Measurements from ENCODE around the gene CDH4.

The CDH4 gene

GRCh38 chr20:61801428-61801827, 549.4 kb downstream of the CDH4 start:
- Histone ChIP-seq H2BK15ac (replicated peaks; ENCODE audit: low read depth) (no peak overlapping the region), H3K27me3 (ENCODE audit: insufficient read depth, low read length, poor library complexity) (no peaks in the 10 kb centered on the region), H4K5ac (ENCODE audit: low read length) (no peak overlapping the region), H3K27ac (ENCODE audit: low read depth, low read length) (no peak overlapping the region), H3K4me1 (ENCODE audit: control insufficient read depth, low read depth, low read length) (peaks cover 2% of the 10 kb centered on the region), H3K9ac (ENCODE audit: low read length) (no peak overlapping the region), H3K18ac (ENCODE audit: low read length) (no peak overlapping the region), H4K8ac (ENCODE audit: low read depth, low read length) (no peak overlapping the region), H3K4ac (ENCODE audit: low read depth, low read length) (no peak overlapping the region), H3K79me1 (ENCODE audit: low read length) (no peaks in the 10 kb centered on the region), H3K4me2 (ENCODE audit: low read length) (no peak overlapping the region), H2BK120ac (ENCODE audit: low read depth, low read length) (no peak overlapping the region), H3K4me3 (ENCODE audit: low read length) (no peak overlapping the region), H3K36me3 (ENCODE audit: control insufficient read depth, insufficient read depth, low read length) (no peaks in the 10 kb centered on the region), H3K56ac (ENCODE audit: low read length) (no peak overlapping the region), H3K23ac (ENCODE audit: low read length) (no peak overlapping the region), H3K79me2 (ENCODE audit: control insufficient read depth, insufficient read depth, low read length) (no peaks in the 10 kb centered on the region), H2AK5ac (ENCODE audit: low read length) (no peak overlapping the region), H2BK5ac (ENCODE audit: low read length) (no peak overlapping the region)
- WGBS (ENCODE audit: extremely low coverage, insufficient coverage, low lambda C conversion rate), result no CpG with 5 or more reads among the region's 4 CpGs
- no peak for DNase-seq

DNA sequence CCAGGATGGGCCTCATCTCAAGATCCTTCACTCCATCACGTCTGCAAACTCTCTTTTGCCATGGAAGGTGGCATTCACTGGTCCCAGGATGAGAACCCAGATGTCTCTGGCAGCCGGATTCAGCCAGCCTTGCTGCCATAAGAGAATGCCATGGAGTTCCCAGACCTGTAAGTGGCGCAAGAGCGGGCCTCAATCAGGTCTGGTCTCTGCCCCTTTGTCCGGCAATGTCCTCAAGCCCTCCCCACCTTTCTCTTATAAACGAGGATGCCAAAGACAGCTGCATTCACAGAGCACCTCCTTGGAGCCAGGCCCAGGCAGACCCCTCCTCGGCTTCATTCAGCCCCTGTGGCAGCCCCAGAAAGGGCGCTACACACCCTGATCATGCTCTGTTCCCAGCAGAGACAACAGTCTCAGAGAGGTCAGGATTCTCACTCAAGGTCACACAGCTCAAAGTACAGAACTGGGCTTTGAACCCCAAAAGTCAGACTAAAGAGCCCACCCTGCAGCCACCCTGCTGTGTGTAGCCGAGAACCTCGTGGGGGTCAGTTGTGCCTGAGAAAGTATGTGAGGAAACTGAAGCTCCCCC, 549.9 kb downstream of the CDH4 start:
- Histone ChIP-seq H3K4me3 (ENCODE audit: low read length) (no peak overlapping the region), H2BK5ac (ENCODE audit: low read length) (no peak overlapping the region), H3K79me2 (ENCODE audit: control insufficient read depth, insufficient read depth, low read length) (no peaks in the 10 kb centered on the region), H3K4ac (ENCODE audit: low read depth, low read length) (no peak overlapping the region), H3K23ac (ENCODE audit: low read length) (no peak overlapping the region), H2BK120ac (ENCODE audit: low read depth, low read length) (no peak overlapping the region), H3K79me1 (ENCODE audit: low read length) (no peaks in the 10 kb centered on the region), H3K18ac (ENCODE audit: low read length) (no peak overlapping the region), H4K5ac (ENCODE audit: low read length) (no peak overlapping the region), H3K27me3 (ENCODE audit: insufficient read depth, low read length, poor library complexity) (no peaks in the 10 kb centered on the region), H3K4me1 (ENCODE audit: control insufficient read depth, low read depth, low read length) (peaks cover 2% of the 10 kb centered on the region), H3K27ac (ENCODE audit: low read depth, low read length) (no peak overlapping the region), H2BK15ac (replicated peaks; ENCODE audit: low read depth) (no peak overlapping the region), H3K36me3 (ENCODE audit: control insufficient read depth, insufficient read depth, low read length) (no peaks in the 10 kb centered on the region), H3K9ac (ENCODE audit: low read length) (no peak overlapping the region), H2AK5ac (ENCODE audit: low read length) (no peak overlapping the region), H3K4me2 (ENCODE audit: low read length) (no peak overlapping the region), H3K56ac (ENCODE audit: low read length) (no peak overlapping the region), H4K8ac (ENCODE audit: low read depth, low read length) (no peak overlapping the region)
- no peak for DNase-seq
- no CpG with 5 or more reads among the region's 10 CpGs for WGBS (ENCODE audit: extremely low coverage, insufficient coverage, low lambda C conversion rate)

- Histone ChIP-seq H3K23ac (ENCODE audit: low read length) (no peak overlapping the region), H4K5ac (ENCODE audit: low read length) (no peak overlapping the region), H3K79me2 (ENCODE audit: control insufficient read depth, insufficient read depth, low read length) (no peaks in the 10 kb centered on the region), H3K36me3 (ENCODE audit: control insufficient read depth, insufficient read depth, low read length) (no peaks in the 10 kb centered on the region), H2BK15ac (replicated peaks; ENCODE audit: low read depth) (no peak overlapping the region), H3K4me1 (ENCODE audit: control insufficient read depth, low read depth, low read length) (no peaks in the 10 kb centered on the region), H2AK5ac (ENCODE audit: low read length) (no peak overlapping the region), H3K4me3 (ENCODE audit: low read length) (no peak overlapping the region), H3K18ac (ENCODE audit: low read length) (no peak overlapping the region), H3K27me3 (ENCODE audit: insufficient read depth, low read length, poor library complexity) (no peaks in the 10 kb centered on the region), H3K27ac (ENCODE audit: low read depth, low read length) (no peak overlapping the region), H3K4me2 (ENCODE audit: low read length) (no peak overlapping the region), H3K4ac (ENCODE audit: low read depth, low read length) (no peak overlapping the region), H3K79me1 (ENCODE audit: low read length) (no peaks in the 10 kb centered on the region), H2BK120ac (ENCODE audit: low read depth, low read length) (no peak overlapping the region), H3K9ac (ENCODE audit: low read length) (no peak overlapping the region), H3K56ac (ENCODE audit: low read length) (no peak overlapping the region), H2BK5ac (ENCODE audit: low read length) (no peak overlapping the region), H4K8ac (ENCODE audit: low read depth, low read length) (no peak overlapping the region)
- WGBS (ENCODE audit: extremely low coverage, insufficient coverage, low lambda C conversion rate), result no CpG with 5 or more reads among the region's 36 CpGs
- no peak for DNase-seq
Measured at GRCh38 chr20:61802721-61803311, 550.8 kb downstream of the CDH4 start.

DNA sequence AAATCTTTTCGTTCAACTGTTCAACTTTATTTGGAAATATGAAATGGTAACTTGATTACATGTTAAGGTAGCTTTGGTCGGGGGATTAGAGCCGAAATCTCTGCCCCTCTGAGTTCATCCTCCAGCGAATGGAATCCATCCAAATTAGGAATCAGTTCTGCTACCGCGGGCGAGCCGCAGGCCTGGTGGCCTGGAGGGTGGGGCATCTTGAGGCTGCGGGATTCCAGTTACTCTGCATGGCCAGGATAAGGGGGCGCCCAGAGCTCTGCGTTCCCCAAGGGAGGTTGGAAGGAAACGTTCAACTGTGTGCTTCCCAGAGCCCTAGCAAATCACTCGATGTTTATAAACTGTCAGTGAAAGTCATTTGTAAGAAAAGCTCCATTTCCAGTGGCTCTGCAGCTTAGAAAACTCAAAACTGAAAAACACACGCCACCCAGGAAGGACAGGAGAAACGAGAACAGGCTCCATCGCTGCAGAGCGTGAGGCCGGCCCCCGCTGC, 551.4 kb downstream of the CDH4 start:
- no peak overlapping the region for H2BK15ac ChIP-seq (replicated peaks; ENCODE audit: low read depth)
- no peak for DNase-seq
- no peak overlapping the region for H4K8ac ChIP-seq (ENCODE audit: low read depth, low read length)
- no peak overlapping the region for H2BK5ac ChIP-seq (ENCODE audit: low read length)
- no peaks in the 10 kb centered on the region for H3K4me1 ChIP-seq (ENCODE audit: control insufficient read depth, low read depth, low read length)
- H3K4me3 ChIP-seq (ENCODE audit: low read length), result no peak overlapping the region
- no peaks in the 10 kb centered on the region for H3K79me1 ChIP-seq (ENCODE audit: low read length)
- no peak overlapping the region for H3K4ac ChIP-seq (ENCODE audit: low read depth, low read length)
- H3K27me3 ChIP-seq (ENCODE audit: insufficient read depth, low read length, poor library complexity), result no peaks in the 10 kb centered on the region
- H3K56ac ChIP-seq (ENCODE audit: low read length), result no peak overlapping the region
- H3K27ac ChIP-seq (ENCODE audit: low read depth, low read length), result no peak overlapping the region
- H2BK120ac ChIP-seq (ENCODE audit: low read depth, low read length), result no peak overlapping the region
- H4K5ac ChIP-seq (ENCODE audit: low read length), result no peak overlapping the region
- no peak overlapping the region for H3K18ac ChIP-seq (ENCODE audit: low read length)
- no peak overlapping the region for H3K4me2 ChIP-seq (ENCODE audit: low read length)
- no CpG with 5 or more reads among the region's 19 CpGs for WGBS (ENCODE audit: extremely low coverage, insufficient coverage, low lambda C conversion rate)
- H3K23ac ChIP-seq (ENCODE audit: low read length), result no peak overlapping the region
- H3K79me2 ChIP-seq (ENCODE audit: control insufficient read depth, insufficient read depth, low read length), result no peaks in the 10 kb centered on the region
- no peak overlapping the region for H2AK5ac ChIP-seq (ENCODE audit: low read length)
- H3K36me3 ChIP-seq (ENCODE audit: control insufficient read depth, insufficient read depth, low read length), result no peaks in the 10 kb centered on the region
- no peak overlapping the region for H3K9ac ChIP-seq (ENCODE audit: low read length)

DNA sequence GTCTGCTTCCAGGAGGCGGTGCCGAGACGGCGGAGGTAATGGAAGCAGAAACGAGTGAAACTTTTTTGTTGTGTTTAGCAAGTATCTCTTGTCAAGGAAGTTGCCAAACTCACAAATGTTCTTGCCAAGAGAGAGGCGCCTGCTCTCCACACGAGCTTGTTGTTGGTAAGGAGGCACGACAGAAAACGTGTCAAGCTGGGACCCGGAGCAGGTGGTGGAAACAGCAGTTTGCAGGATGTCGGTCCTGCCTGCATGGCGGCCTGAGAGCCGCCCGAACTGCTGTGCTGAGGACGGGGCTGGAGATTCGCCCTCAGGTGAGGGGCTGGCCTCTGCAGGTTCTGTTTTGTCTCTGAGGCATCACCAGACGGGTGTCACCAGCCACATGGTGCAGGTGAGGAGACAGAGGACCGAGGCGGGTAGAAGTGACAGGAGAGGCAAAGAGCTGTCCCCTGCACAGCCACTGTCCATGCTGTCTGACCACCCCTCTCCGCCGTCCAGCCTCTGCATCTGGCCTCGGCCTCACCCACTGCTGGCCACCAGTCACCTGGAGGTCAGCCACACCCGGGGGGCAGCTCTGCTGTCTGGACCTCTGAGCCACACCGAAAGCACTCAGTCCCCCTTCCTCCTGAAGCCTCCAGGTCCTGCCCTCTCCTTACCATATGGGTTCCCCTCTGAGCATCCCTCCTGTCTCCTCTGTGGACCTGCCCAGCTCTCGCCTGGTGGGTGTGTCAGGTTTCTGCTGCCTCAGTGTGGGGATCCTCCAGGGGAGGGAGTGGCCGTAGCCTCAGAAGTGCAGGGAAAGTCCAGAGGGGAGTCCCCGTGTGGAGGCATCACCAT, 552.1 kb downstream of the CDH4 start:
- DNase-seq, result peak; percentile 11
- no CpG with 5 or more reads among the region's 27 CpGs for WGBS (ENCODE audit: extremely low coverage, insufficient coverage, low lambda C conversion rate)
- no peak overlapping the region for H3K18ac ChIP-seq (ENCODE audit: low read length)

More for the DNA sequence above, 552.1 kb downstream of the CDH4 start:
- Histone ChIP-seq H4K8ac (ENCODE audit: low read depth, low read length) (no peak overlapping the region), H3K9ac (ENCODE audit: low read length) (no peak overlapping the region), H3K27ac (ENCODE audit: low read depth, low read length) (no peak overlapping the region), H2BK5ac (ENCODE audit: low read length) (no peak overlapping the region), H2BK15ac (replicated peaks; ENCODE audit: low read depth) (no peak overlapping the region), H3K4me3 (ENCODE audit: low read length) (no peak overlapping the region), H3K36me3 (ENCODE audit: control insufficient read depth, insufficient read depth, low read length) (no peaks in the 10 kb centered on the region), H4K5ac (ENCODE audit: low read length) (no peak overlapping the region), H3K4me2 (ENCODE audit: low read length) (no peak overlapping the region), H2BK120ac (ENCODE audit: low read depth, low read length) (no peak overlapping the region), H3K23ac (ENCODE audit: low read length) (no peak overlapping the region), H3K56ac (ENCODE audit: low read length) (no peak overlapping the region), H3K79me1 (ENCODE audit: low read length) (no peaks in the 10 kb centered on the region), H3K4ac (ENCODE audit: low read depth, low read length) (no peak overlapping the region), H2AK5ac (ENCODE audit: low read length) (no peak overlapping the region), H3K27me3 (ENCODE audit: insufficient read depth, low read length, poor library complexity) (no peaks in the 10 kb centered on the region), H3K79me2 (ENCODE audit: control insufficient read depth, insufficient read depth, low read length) (no peaks in the 10 kb centered on the region), H3K4me1 (ENCODE audit: control insufficient read depth, low read depth, low read length) (no peaks in the 10 kb centered on the region)

Data from mesendoderm (in vitro differentiated cells).